IPS DF 6.9 (cell line): ENCODE measurements around the gene STARD8.
"Not testable (repeated sequence)": the region's sequence is repeated elsewhere in the genome, so short reads cannot be mapped to it uniquely, and the experiment has no call there.

Experiments used
- DNase-seq: peaks from one replicate; pipeline ENCODE4 v3.0.0-alpha.2; 2013; ENCODE audit warnings: low read depth, low spot score
- H3K27ac ChIP-seq: one replicate; pipeline ENCODE4 v1.5.1; 2013; ENCODE audit warnings: low read length, control low read depth
- H3K27me3 ChIP-seq: 2 replicates; pipeline ENCODE4 v1.6.1; 2013; ENCODE audit warnings: mild to moderate bottlenecking, low read length; ENCODE audit not compliant: control insufficient read depth, insufficient read depth
- H3K36me3 ChIP-seq: 2 replicates; pipeline ENCODE4 v1.6.1; 2013; ENCODE audit warnings: low read length; ENCODE audit not compliant: control insufficient read depth, insufficient read depth
- H3K4me1 ChIP-seq: 2 replicates; pipeline ENCODE4 v1.6.1; 2013; ENCODE audit warnings: low read length; ENCODE audit not compliant: control insufficient read depth, insufficient read depth
- H3K4me3 ChIP-seq: 2 replicates; pipeline ENCODE4 v1.5.1; 2013; ENCODE audit warnings: mild to moderate bottlenecking, low read length
- H3K9me3 ChIP-seq: 2 replicates; pipeline ENCODE4 v1.6.1; 2013; ENCODE audit warnings: low read length, inconsistent platforms; ENCODE audit not compliant: control insufficient read depth, insufficient read depth
- WGBS: extraction: QIAGEN DNeasy Blood & Tissue Kit; methylation state at CpG from one replicate; pipeline ENCODE4 v1.1.7; 2013; ENCODE audit warnings: mixed read lengths, missing lambda C conversion rate; ENCODE audit not compliant: insufficient read length, insufficient coverage; 5-methylcytosine and 5-hydroxymethylcytosine counted together

Gene STARD8

GRCh38 chrX:68724531-68725020 is 77.1 kb downstream of the STARD8 start:
- Histone ChIP-seq H3K4me3 (no peak overlapping the region), H3K9me3 (no peaks in the 10 kb centered on the region), H3K4me1 (no peaks in the 10 kb centered on the region), H3K27me3 (no peaks in the 10 kb centered on the region), H3K27ac (no peak overlapping the region), H3K36me3 (no peaks in the 10 kb centered on the region)
- no peak for DNase-seq
- no CpG with 5 or more reads among the region's 10 CpGs for WGBS

GRCh38 chrX:68725756-68726365 is 78.4 kb downstream of the STARD8 start:
- no peak overlapping the region for H3K27ac ChIP-seq
- H3K4me3 ChIP-seq = no peak overlapping the region
- no peaks in the 10 kb centered on the region for H3K4me1 ChIP-seq
- no peaks in the 10 kb centered on the region for H3K36me3 ChIP-seq
- H3K9me3 ChIP-seq = no peaks in the 10 kb centered on the region
- WGBS = no CpG with 5 or more reads among the region's 4 CpGs
- no peak for DNase-seq
- H3K27me3 ChIP-seq = no peaks in the 10 kb centered on the region

- no peak for DNase-seq
- WGBS = no CpG with 5 or more reads among the region's 7 CpGs
- Histone ChIP-seq H3K9me3 (no peaks in the 10 kb centered on the region), H3K27ac (no peak overlapping the region), H3K4me3 (no peak overlapping the region), H3K4me1 (no peaks in the 10 kb centered on the region), H3K27me3 (no peaks in the 10 kb centered on the region), H3K36me3 (no peaks in the 10 kb centered on the region)
These were observed 78.9 kb downstream of the STARD8 start for GRCh38 chrX:68726366-68726765.

- H3K27me3 ChIP-seq = no peaks in the 10 kb centered on the region
- WGBS = no CpG with 5 or more reads among the region's 4 CpGs
- H3K27ac ChIP-seq = no peak overlapping the region
- H3K9me3 ChIP-seq = no peaks in the 10 kb centered on the region
- no peak overlapping the region for H3K4me3 ChIP-seq
- no peak for DNase-seq
- no peaks in the 10 kb centered on the region for H3K4me1 ChIP-seq
- H3K36me3 ChIP-seq = no peaks in the 10 kb centered on the region
These were observed 80.2 kb downstream of the STARD8 start for GRCh38 chrX:68727696-68728095.

- Histone ChIP-seq H3K27me3 (no peaks in the 10 kb centered on the region), H3K27ac (no peak overlapping the region), H3K4me3 (no peak overlapping the region), H3K4me1 (no peaks in the 10 kb centered on the region), H3K9me3 (no peaks in the 10 kb centered on the region), H3K36me3 (no peaks in the 10 kb centered on the region)
- WGBS = no CpG with 5 or more reads among the region's 5 CpGs
- DNase-seq = no peak
These were observed 80.7 kb downstream of the STARD8 start for GRCh38 chrX:68728186-68728585.

GRCh38 chrX:68731254-68731653 is 83.8 kb downstream of the STARD8 start:
- H3K27me3 ChIP-seq = no peaks in the 10 kb centered on the region
- no peaks in the 10 kb centered on the region for H3K9me3 ChIP-seq
- no peak overlapping the region for H3K4me3 ChIP-seq
- H3K4me1 ChIP-seq = no peaks in the 10 kb centered on the region
- WGBS = no CpG with 5 or more reads among the region's 2 CpGs
- no peak for DNase-seq
- H3K27ac ChIP-seq = no peak overlapping the region
- H3K36me3 ChIP-seq = no peaks in the 10 kb centered on the region

GRCh38 chrX:68732906-68733493 is 85.5 kb downstream of the STARD8 start:
- Histone ChIP-seq H3K27me3 (no peaks in the 10 kb centered on the region), H3K36me3 (no peaks in the 10 kb centered on the region), H3K4me1 (no peaks in the 10 kb centered on the region), H3K27ac (no peak overlapping the region), H3K9me3 (no peaks in the 10 kb centered on the region), H3K4me3 (no peak overlapping the region)
- whole genome bisulfite sequencing = no CpG with 5 or more reads among the region's 4 CpGs
- DNase-seq = no peak

GRCh38 chrX:68735266-68735665 is 87.8 kb downstream of the STARD8 start:
- no peaks in the 10 kb centered on the region for H3K27me3 ChIP-seq
- H3K4me3 ChIP-seq = no peak overlapping the region
- no peak overlapping the region for H3K27ac ChIP-seq
- no peaks in the 10 kb centered on the region for H3K9me3 ChIP-seq
- no CpG with 5 or more reads among the region's 1 CpG for WGBS
- H3K36me3 ChIP-seq = no peaks in the 10 kb centered on the region
- no peak for DNase-seq
- no peaks in the 10 kb centered on the region for H3K4me1 ChIP-seq

- not testable (repeated sequence) for H3K27ac ChIP-seq, DNase-seq, H3K36me3 ChIP-seq, H3K4me1 ChIP-seq, H3K9me3 ChIP-seq, H3K4me3 ChIP-seq, H3K27me3 ChIP-seq
- no CpG with 5 or more reads among the region's 3 CpGs for WGBS
These were observed 94.4 kb downstream of the STARD8 start for GRCh38 chrX:68741864-68742263.

GRCh38 chrX:68743754-68744153 is 96.3 kb downstream of the STARD8 start:
- Histone ChIP-seq H3K27me3 (no peaks in the 10 kb centered on the region), H3K36me3 (no peaks in the 10 kb centered on the region)
- no CpG with 5 or more reads among the region's 1 CpG for WGBS

GRCh38 chrX:68746988-68747387 is 99.5 kb downstream of the STARD8 start:
- H3K4me1 ChIP-seq = no peaks in the 10 kb centered on the region
- WGBS = no CpG with 5 or more reads among the region's 5 CpGs
- no peak overlapping the region for H3K27ac ChIP-seq
- H3K4me3 ChIP-seq = no peak overlapping the region
- no peaks in the 10 kb centered on the region for H3K36me3 ChIP-seq
- H3K9me3 ChIP-seq = no peaks in the 10 kb centered on the region
- no peaks in the 10 kb centered on the region for H3K27me3 ChIP-seq
- DNase-seq = no peak

More at GRCh38 chrX:68743754-68744153, 96.3 kb downstream of the STARD8 start:
- Histone ChIP-seq H3K4me1 (no peaks in the 10 kb centered on the region), H3K4me3 (no peak overlapping the region), H3K9me3 (no peaks in the 10 kb centered on the region), H3K27ac (no peak overlapping the region)
- no peak for DNase-seq
